Measurements from ENCODE around the gene TM9SF1.

Gene TM9SF1, protein sequence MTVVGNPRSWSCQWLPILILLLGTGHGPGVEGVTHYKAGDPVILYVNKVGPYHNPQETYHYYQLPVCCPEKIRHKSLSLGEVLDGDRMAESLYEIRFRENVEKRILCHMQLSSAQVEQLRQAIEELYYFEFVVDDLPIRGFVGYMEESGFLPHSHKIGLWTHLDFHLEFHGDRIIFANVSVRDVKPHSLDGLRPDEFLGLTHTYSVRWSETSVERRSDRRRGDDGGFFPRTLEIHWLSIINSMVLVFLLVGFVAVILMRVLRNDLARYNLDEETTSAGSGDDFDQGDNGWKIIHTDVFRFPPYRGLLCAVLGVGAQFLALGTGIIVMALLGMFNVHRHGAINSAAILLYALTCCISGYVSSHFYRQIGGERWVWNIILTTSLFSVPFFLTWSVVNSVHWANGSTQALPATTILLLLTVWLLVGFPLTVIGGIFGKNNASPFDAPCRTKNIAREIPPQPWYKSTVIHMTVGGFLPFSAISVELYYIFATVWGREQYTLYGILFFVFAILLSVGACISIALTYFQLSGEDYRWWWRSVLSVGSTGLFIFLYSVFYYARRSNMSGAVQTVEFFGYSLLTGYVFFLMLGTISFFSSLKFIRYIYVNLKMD

DNA sequence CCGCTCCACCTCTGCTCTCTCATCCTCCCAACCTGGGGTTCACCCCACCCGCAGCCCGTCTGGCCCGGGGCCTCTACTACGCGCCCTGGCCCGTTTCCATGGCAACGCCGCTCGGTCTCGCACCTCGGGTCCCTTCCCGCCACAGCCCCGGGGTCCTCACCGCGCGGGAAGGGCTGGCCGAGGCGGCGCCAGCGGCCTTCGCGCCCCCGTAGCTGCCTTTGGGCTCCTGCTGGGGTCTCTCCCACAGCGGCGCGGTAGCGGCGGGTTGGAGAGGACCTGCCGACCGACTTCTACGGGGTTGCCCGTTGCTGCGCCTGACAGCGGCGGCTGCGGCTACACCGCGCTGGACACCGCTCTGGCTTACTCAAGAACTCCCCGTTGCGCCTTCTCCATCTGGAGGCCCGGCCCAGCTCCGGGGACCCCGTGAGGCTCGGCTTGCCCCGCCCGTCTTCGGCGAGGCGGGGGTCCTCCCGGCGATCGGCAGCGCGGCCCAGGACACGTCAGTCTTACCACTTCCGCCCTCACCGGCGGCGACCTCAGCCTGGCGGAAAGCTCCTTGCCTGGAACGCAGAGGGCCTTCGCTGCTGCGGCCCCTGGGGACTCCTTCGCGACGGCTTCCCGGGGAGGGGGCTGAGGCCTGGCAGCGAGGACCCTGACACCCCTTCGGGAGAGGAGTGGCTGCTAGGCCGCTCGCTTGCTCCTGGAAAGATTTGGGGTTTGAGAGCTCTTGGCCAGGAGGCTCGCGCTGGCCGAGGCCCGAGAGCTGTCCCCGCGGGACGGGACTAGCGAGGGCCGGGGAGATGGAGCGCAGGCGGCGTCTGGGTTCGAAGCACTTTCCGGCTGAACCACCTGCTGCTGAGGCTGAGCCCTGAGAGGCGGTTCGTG, at the start of gene TM9SF1:
Gene TM9SF1 (minus strand): TSS at position 256 of the 885 bp plus-strand sequence. CDS start 422 bp downstream, outside the sequence.
- peak; percentile 76 for DNase-seq (ENCODE audit: low spot score)
- ChIA-PET POLR2A (ENCODE audit: low non-redundant PET) (interaction anchor here (0.6 to 0.9 kb wide), 2 partner anchors 28 to 81 kb away, joined by 3 to 4 read pairs; no protein-coding TSS in a partner anchor), CTCF (interaction anchor here (0.6 to 1.0 kb wide), 4 partner anchors 17 to 135 kb away, joined by 3 to 4 read pairs (median 3); no protein-coding TSS in a partner anchor)

DNA sequence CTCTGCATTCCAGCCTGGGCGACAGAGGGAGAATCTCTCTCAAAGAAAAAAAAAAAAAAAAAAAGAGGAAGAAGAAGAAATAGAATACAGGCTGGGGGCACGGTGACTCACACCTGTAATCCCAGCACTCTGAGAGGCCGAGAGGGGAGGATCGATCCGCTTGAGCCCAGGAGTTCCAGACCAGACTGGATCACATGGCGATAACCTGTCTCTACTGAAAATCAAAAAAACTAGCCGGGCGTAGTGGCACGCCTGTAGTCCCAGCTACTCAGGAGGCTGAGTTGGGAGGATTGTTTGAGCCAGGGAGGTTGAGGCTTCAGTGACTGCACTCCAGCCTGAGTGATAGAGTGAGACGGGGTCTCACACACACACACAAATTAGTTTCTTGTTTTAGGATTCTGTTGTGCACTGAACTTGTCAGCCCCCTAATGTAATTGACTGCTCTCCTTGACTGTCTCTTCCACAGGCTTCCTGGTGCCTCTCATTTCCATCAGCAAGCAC, 48.1 kb upstream of the TM9SF1 start:
- DNase-seq (ENCODE audit: low spot score) = no peak
- H3K27ac ChIP-seq = peak overlapping the region; percentile 97
- CTCF ChIA-PET = interaction anchor here (0.6 to 4.1 kb wide), 12 partner anchors 8 to 103 kb away, joined by 3 to 51 read pairs (median 4); partner anchors contain the start of genes CIDEB, DHRS1, LTB4R2 and NOP9
- POLR2A ChIA-PET (ENCODE audit: low non-redundant PET) = interaction anchor here (0.7 to 2.8 kb wide), 6 partner anchors 12 to 56 kb away, joined by 3 to 17 read pairs (median 8); partner anchors contain the start of genes DHRS1, NOP9 and RABGGTA
- TF ChIP-seq, protein P1, sequence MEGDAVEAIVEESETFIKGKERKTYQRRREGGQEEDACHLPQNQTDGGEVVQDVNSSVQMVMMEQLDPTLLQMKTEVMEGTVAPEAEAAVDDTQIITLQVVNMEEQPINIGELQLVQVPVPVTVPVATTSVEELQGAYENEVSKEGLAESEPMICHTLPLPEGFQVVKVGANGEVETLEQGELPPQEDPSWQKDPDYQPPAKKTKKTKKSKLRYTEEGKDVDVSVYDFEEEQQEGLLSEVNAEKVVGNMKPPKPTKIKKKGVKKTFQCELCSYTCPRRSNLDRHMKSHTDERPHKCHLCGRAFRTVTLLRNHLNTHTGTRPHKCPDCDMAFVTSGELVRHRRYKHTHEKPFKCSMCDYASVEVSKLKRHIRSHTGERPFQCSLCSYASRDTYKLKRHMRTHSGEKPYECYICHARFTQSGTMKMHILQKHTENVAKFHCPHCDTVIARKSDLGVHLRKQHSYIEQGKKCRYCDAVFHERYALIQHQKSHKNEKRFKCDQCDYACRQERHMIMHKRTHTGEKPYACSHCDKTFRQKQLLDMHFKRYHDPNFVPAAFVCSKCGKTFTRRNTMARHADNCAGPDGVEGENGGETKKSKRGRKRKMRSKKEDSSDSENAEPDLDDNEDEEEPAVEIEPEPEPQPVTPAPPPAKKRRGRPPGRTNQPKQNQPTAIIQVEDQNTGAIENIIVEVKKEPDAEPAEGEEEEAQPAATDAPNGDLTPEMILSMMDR (conservative IDR thresholded peaks at IDR 0.05; ENCODE audit: low read depth) = no peak

More for the DNA sequence above, at the start of gene TM9SF1:
- H3K27ac ChIP-seq = peak within 1 kb of the TSS; percentile 92
- TF ChIP-seq, protein P1 (conservative IDR thresholded peaks at IDR 0.05; ENCODE audit: low read depth) = no peak

DNA sequence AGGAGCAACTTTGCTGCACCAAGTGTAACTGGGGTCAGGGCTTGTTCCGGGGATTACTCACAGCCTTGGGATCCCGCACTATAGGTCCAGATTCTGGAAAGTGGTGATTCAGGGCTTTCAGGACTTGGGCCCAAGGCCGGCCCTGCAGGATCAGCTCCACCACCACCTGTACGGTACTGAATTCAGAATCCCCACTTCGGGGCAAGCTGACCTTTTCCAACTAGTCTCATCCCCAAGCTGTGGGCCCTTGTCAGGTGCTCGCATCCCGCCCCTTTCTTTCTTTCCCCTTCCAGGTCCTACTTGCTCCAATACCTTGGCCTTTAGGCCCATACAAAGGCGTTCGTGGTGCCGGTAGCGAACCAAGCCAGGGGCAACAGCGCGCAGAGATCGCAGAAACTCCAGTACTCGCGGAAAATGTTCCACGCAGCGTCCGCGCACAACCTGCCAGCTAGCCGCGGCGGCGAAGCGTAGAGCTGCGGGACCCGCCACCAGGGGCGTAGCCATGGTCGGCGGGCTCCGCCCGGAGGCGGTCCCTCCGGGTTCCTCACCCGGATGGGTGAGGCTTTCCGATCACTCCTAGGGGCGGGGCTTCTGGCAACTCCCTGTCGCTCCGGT, 46.7 kb upstream of the TM9SF1 start:
- ChIA-PET POLR2A (ENCODE audit: low non-redundant PET) (interaction anchor here (0.6 to 2.8 kb wide), 13 partner anchors 19 to 128 kb away, joined by 3 to 17 read pairs (median 4); partner anchors contain the start of genes DHRS1, EMC9, NOP9 and RABGGTA), CTCF (interaction anchor here (0.6 to 4.1 kb wide), 10 partner anchors 15 to 79 kb away, joined by 3 to 51 read pairs (median 4); partner anchors contain the start of genes DHRS1, LTB4R2, NOP9 and RABGGTA)
- DNase-seq (ENCODE audit: low spot score) = peak; percentile 97
- TF ChIP-seq, protein P1 (conservative IDR thresholded peaks at IDR 0.05; ENCODE audit: low read depth) = no peak
- H3K27ac ChIP-seq = peak overlapping the region; percentile 97

DNA sequence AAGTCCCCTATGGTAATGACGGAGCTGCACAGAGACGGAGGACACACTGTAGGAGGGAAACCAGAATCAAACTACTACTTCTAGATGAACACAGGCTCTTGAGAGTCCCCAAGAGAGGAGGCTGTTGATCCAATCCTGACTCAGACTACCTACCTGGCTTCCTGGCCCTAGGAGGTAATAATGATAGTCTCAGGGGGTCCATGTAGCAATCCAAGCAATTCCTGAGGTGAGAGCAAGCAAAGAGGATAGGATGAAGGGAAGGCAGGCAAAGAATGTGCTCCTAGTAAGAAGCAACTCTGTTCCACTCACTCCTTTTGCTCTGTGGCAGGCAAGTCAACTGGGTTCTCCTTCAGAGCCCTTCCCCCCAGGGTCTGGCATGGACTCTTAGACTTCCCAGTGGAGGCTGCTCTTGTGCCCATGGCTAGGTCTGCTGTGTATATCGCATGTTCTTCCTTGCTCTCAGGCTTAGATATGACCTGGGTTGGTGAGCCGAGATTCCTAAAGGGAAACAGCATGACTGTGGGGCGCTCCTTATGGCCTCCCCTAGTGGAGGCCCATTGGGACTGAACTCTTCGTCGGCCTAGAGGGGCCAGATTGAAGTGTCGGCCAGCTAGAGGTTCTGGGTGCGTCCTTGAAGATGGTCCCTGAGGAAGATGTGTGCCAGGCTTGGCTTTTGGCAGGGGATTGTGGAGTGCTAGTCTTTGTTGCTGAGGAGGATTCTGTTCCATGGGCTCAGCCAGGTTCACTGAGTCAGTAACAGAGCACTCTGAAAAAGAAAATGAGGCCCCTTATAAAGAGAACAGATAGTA, 45.1 kb upstream of the TM9SF1 start:
- DNase-seq (ENCODE audit: low spot score) = no peak
- TF ChIP-seq, protein P1 (conservative IDR thresholded peaks at IDR 0.05; ENCODE audit: low read depth) = no peak
- ChIA-PET POLR2A (ENCODE audit: low non-redundant PET) (no interaction called here), CTCF (no interaction called here)
- peak overlapping the region; percentile 97 for H3K27ac ChIP-seq

DNA sequence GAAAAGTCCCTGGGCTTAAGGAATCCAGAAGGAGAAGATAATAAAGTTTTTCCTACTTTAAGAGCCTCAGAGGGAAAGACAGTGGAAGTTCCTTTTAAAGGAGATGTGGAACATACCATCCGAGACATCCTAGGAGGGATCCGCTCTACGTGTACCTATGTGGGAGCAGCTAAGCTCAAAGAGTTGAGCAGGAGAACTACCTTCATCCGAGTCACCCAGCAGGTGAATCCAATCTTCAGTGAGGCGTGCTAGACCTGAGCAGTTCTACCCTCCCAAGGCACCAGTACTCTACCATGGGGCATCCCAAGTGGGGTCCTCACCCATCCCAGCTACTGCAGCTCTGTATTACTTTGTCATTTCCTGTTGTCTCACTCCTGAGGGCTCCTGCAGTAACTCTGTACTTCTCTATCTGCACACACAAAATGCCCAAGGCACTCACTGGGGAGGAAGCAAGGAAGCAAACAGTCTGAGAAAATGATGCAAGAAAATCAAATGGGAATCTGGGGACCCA, 43.3 kb upstream of the TM9SF1 start:
- H3K27ac ChIP-seq = peak overlapping the region; percentile 42
- TF ChIP-seq, protein P1 (conservative IDR thresholded peaks at IDR 0.05; ENCODE audit: low read depth) = no peak
- POLR2A ChIA-PET (ENCODE audit: low non-redundant PET) = interaction anchor here (0.7 kb wide), 1 partner anchor 22 kb away, joined by 3 read pairs; no protein-coding TSS in a partner anchor
- no peak for DNase-seq (ENCODE audit: low spot score)
- CTCF ChIA-PET = no interaction called here
